ENCODE results near the gene KCTD13. TPM values are rescaled to one million over a fixed set of nuclear protein-coding genes. Genes with fewer than 3 reads are reported as not detected.

KCTD13 gene
- total RNA-seq, 1 experiment from 2014 or later = 10.2 TPM

Other genes with a start within 250 kb of the KCTD13 start
- gene QPRT, start 247.0 kb downstream of the KCTD13 start, total RNA-seq (2014; rRNA removed; shearing (Covaris generic)) = 0.13 and 1.9 TPM in 2 replicates
- gene C16orf54, start 180.2 kb downstream of the KCTD13 start, total RNA-seq (2014; rRNA removed; shearing (Covaris generic)) = not detected in 2 replicates
- not detected in 2 replicates for gene ZG16, start 148.0 kb downstream of the KCTD13 start, total RNA-seq (2014; rRNA removed; shearing (Covaris generic))
- 95.3 and 137 TPM in 2 replicates for gene KIF22, start 135.5 kb downstream of the KCTD13 start, total RNA-seq (2014; rRNA removed; shearing (Covaris generic))
- 237 and 331 TPM in 2 replicates for gene MAZ, start 119.7 kb downstream of the KCTD13 start, total RNA-seq (2014; rRNA removed; shearing (Covaris generic))
- 0.11 TPM in 1 of 2 replicates, not detected in the other for gene PRRT2, start 114.0 kb downstream of the KCTD13 start, total RNA-seq (2014; rRNA removed; shearing (Covaris generic))
- 39.3 and 66.0 TPM in 2 replicates for gene PAGR1, start 110.1 kb downstream of the KCTD13 start, total RNA-seq (2014; rRNA removed; shearing (Covaris generic))
- 138 and 149 TPM in 2 replicates for gene MVP, start 105.8 kb downstream of the KCTD13 start, total RNA-seq (2014; rRNA removed; shearing (Covaris generic))
- 59.9 and 71.6 TPM in 2 replicates for gene CDIPT, start 63.0 kb downstream of the KCTD13 start, total RNA-seq (2014; rRNA removed; shearing (Covaris generic))
- gene SEZ6L2, start 26.7 kb downstream of the KCTD13 start, total RNA-seq (2014; rRNA removed; shearing (Covaris generic)) = 13.2 and 13.8 TPM in 2 replicates
- 3.7 and 8.8 TPM in 2 replicates for gene ASPHD1, start 25.7 kb downstream of the KCTD13 start, total RNA-seq (2014; rRNA removed; shearing (Covaris generic))
- gene TMEM219, start 35.9 kb upstream of the KCTD13 start, total RNA-seq (2014; rRNA removed; shearing (Covaris generic)) = 86.2 and 143 TPM in 2 replicates
- 55.7 and 65.8 TPM in 2 replicates for gene TAOK2, start 47.6 kb upstream of the KCTD13 start, total RNA-seq (2014; rRNA removed; shearing (Covaris generic))
- gene HIRIP3, start 69.4 kb upstream of the KCTD13 start, total RNA-seq (2014; rRNA removed; shearing (Covaris generic)) = 20.3 and 28.0 TPM in 2 replicates
- gene INO80E, start 70.0 kb upstream of the KCTD13 start, total RNA-seq (2014; rRNA removed; shearing (Covaris generic)) = 92.7 and 93.4 TPM in 2 replicates
- not detected in 2 replicates for gene DOC2A, start 84.8 kb upstream of the KCTD13 start, total RNA-seq (2014; rRNA removed; shearing (Covaris generic))
- not detected in 2 replicates for gene C16orf92, start 97.0 kb upstream of the KCTD13 start, total RNA-seq (2014; rRNA removed; shearing (Covaris generic))
- 0.55 and 3.1 TPM in 2 replicates for gene TLCD3B, start 105.0 kb upstream of the KCTD13 start, total RNA-seq (2014; rRNA removed; shearing (Covaris generic))
- 758 and 762 TPM in 2 replicates for gene ALDOA, start 139.5 kb upstream of the KCTD13 start, total RNA-seq (2014; rRNA removed; shearing (Covaris generic))
- 100 and 134 TPM in 2 replicates for gene PPP4C, start 149.8 kb upstream of the KCTD13 start, total RNA-seq (2014; rRNA removed; shearing (Covaris generic))
- not detected in 2 replicates for gene TBX6, start 165.7 kb upstream of the KCTD13 start, total RNA-seq (2014; rRNA removed; shearing (Covaris generic))
- 3.1 and 4.8 TPM in 2 replicates for gene YPEL3, start 170.0 kb upstream of the KCTD13 start, total RNA-seq (2014; rRNA removed; shearing (Covaris generic))
- gene GDPD3, start 187.3 kb upstream of the KCTD13 start, total RNA-seq (2014; rRNA removed; shearing (Covaris generic)) = 0.50 TPM in 1 of 2 replicates, not detected in the other
- gene MAPK3, start 197.0 kb upstream of the KCTD13 start, total RNA-seq (2014; rRNA removed; shearing (Covaris generic)) = 18.6 and 23.3 TPM in 2 replicates